ENCODE data around the gene CRACR2B.

The CRACR2B gene

DNA sequence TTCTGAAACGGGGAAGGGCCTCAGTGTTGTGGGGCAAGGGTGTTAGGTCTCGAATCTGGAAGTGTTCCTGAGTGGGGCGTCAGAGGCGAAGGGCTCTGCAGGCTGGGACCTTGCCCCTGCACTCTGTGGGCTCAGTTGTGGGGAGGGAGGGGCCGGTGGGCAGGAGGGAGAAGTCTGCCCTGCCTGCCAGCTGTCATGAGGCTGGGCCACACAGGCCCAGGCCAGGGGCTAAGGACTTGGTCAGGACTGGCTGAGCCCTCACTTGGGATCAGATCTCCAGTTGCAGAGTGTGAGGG lies at the start of gene CRACR2B:
TSS of gene CRACR2B (plus strand) at position 23 of the 296 bp plus-strand sequence. CDS start 689 bp downstream, outside the sequence.
- DNase-seq (ENCODE audit: low read depth), result no peak

DNA sequence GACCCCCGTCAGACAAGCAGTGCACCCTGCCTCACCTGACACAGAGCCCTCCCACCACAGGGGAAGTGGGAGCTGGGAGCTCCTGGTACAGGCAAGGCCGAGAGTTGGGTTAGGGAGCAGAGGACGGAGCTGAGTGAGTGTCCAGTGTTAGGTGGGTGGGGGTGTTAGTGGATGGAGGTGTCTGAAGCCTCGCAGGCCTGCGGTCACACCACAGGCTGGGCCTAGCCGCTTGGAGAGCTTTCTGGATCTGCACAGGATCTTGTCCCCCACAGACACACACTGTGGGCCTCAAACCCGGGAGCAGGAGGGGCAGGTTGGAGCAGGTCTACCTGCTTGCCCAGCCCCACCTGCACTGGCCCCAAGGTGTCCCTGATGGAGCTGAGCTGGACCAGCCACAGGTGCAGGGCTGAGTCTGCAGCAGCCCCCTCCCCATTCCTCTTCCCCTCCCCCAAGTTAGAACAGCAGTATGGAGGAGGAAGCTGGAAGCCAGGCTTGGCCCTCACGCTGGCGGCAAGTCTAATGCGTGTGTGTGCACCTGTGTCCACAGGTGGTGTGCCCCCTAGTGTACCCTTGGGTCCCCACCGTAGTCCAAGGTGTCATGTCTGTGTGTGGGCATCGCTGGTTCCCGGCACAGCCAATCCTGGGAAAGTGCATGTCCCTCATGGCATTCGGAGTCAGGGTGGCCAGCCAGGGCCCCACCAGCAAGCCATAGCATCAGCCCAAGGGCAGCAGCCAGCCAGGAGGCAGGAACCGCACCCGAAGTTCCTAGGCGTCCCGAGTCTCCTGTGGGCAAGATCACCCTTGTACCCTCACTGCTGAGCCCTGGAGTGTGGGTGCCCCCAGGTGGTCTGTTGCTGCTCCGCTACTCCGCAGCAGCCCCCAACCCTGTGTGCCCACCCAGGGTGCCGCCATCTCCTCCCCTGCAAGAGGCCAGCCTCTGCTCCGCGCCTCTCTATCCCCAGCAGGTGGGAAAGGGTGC lies 48.5 kb upstream of the CRACR2B start:
- no peak for DNase-seq (ENCODE audit: low read depth)

DNA sequence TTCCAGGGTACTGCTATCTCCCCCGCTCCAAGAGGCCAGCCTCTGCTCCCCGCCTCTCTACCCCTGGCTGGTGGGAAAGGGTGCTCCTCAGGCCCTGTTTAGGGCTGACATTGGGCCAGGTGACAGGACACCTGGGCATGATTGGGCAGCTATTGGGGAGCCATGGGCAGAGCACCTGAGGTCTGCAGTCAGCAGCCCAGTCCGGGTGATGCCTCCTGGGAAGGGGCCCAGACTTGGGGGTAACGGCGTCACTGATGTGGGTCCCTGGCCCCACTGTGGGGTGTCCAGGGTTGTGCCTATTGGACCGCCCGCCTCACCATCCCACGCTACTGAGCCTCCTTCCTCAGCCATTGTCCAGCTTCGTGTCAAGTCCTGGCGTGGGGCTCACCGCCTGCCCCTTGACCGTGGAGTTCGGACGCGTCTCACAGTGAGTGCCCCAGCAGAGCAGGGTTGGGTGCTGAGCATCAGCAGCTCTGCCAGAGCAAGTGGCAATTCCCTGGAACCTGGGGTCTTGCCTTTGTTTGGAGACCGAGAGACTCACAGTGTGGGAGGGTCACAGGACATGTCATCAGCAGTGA lies 47.7 kb upstream of the CRACR2B start:
- no peak for DNase-seq (ENCODE audit: low read depth)

DNA sequence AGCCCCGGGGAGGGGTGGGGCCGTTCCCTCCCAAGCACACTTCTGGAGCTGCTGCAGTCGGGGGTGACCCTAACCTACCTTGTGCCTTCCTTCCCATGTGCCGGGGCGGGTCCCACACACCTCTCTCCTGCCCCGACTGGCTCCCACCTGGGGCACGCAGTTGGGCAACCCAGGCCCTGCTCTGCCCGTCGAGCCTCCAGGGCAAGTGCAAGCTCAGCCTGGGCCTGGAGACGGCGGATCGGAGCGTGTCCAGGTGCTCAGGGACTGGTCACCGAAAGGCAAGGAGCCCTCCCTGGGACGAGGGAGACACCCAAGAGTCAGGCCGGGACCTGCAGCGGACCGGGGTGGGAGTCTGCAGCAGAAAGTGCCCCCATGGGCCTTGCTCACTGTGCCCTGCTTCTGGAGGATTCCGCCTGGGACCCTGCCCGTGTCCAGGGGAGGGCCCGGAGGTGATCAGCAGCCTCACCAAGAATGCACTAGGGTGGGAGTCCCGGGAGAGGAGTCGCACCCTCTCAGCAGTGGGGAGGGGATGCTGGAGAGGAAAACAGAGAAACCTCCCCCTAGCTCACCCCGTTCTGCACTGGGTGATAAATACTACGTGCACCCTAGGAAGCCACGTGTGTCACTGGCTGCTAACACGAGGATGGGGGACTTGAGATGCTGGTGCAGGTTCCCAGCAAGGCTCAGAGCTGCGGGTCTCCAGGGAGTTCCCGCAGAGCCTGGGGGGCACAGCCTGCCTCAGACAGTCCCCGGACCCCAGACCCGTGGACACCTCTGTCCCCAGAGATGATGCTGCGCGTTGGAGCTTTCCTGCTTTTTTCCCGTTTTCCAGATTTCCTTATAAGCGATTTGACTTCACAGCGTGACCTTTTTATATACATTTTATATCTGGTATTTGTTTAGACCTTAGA lies 45.2 kb upstream of the CRACR2B start:
- DNase-seq (ENCODE audit: low read depth), result no peak

DNA sequence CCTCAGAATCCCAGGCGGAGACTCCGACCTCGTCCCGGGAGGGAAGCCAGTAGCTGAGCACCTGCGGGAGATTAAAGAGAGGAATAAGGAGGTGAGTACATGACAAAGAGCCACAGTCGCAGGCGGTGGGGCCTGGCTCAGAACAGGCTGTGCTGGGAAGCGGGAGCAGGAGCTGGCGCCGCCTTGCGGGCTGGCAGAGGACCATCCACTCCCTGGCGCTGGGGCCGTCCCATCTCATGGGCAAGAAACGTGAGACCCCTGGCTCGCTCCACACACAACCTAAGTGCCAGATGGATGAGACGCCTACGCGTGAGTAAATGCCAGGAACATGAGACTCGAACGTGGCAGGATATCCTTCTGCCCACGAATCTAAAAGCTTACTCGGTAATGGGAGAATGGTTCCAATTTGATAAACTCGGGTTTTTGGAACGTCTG lies 44.1 kb upstream of the CRACR2B start:
- no peak for DNase-seq (ENCODE audit: low read depth)

DNA sequence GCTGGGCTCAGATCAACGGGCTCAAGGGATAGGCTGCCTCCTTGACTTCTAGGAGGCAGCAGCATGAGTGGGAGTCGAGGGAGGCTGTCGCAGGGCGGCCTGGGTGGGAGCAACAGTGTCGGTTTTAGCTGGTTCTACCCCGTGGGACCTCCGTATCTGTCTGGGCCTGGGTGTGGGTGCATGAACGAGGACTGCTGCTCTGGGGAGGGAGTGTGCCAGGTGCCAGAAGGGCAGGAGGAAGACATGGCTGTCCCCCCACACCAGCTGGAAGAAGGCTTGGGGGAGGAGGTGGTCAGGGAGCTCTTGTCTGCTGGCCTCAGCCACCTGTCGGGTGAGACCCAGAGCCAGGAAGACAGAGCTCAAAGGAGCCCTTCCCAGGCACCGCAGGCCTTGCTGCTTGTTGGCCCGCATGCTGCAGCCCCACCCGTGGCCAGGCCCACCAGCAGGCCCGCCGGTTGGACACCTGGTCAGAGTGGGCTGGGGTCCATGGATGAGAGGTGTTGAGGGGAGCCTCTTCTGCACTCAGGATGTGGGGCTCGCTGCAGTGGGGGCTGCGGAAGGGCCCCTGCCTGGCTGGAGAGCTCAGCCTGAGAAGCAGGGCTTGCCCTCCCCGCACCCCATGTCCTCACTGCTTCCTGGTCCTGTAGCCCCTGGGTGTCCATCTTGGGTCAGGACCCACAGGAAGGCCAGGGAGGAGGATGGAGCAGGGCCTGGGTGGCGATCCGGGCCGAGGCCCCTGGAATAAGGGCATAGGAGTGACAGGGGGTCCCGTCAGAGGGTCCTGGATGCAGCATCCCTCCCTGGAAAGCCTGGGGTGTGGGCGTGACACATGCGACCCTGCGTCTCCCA lies 41.3 kb upstream of the CRACR2B start:
- DNase-seq (ENCODE audit: low read depth), result no peak

DNA sequence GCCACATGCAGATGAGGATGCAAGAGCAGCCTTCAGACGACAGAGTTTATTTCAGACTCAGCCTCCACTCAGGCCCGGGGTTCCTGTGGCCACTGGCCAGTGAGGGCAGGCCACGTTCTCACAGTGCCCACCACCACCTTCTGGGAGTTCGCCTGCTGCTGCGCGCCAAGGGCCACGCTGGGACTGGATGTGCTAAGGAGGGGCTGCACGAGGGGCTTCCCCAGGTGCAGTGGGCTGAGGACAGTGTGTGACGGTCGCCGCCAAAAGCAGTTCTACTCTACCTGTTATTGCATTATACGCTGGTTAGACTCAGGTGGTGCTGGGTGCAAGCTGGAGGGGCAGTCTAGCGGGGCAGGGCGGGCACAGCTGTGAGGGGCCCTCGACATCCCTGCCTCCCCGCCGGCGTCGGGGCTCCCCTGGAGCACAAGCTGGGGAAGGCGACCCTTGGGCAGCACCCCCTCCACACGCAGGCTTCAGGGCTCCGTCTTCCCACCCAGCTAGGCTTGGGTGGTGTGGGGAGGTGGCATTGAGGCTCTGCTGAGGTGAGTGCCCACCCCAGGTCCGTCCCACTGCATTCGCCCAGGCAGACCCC lies 40.5 kb upstream of the CRACR2B start:
- DNase-seq (ENCODE audit: low read depth), result no peak

DNA sequence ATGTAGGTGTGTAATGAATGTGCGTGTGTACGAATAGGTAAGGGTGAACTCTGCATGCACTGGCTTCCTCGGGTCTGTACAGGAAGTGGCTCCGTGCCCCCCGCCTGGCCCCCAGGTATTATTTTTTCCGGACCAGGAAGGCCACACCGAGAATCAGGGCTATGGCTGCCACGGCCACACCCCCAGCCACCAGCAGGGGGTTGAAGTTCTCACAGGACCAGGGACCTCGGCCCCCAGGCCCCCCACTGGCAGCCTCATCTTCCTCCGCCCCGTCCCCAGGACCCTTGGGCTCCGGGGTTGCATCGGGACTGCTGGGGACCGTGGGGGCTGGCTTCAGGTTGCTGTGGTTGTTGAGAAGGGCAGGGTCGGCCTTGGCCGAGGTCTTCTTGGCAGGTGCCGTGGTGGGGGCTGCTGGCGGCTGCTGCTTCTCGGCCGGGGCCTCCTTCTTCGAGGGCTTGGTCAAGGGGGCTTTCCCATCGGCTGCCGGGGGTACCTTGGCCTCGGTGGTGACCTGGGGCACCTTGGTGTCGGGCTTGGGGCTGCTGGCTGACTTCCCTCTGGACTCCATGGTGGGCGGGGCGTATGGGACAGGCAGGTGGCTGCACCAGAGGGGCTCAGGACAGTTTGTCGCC lies 39.6 kb upstream of the CRACR2B start:
- DNase-seq (ENCODE audit: low read depth), result no peak

DNA sequence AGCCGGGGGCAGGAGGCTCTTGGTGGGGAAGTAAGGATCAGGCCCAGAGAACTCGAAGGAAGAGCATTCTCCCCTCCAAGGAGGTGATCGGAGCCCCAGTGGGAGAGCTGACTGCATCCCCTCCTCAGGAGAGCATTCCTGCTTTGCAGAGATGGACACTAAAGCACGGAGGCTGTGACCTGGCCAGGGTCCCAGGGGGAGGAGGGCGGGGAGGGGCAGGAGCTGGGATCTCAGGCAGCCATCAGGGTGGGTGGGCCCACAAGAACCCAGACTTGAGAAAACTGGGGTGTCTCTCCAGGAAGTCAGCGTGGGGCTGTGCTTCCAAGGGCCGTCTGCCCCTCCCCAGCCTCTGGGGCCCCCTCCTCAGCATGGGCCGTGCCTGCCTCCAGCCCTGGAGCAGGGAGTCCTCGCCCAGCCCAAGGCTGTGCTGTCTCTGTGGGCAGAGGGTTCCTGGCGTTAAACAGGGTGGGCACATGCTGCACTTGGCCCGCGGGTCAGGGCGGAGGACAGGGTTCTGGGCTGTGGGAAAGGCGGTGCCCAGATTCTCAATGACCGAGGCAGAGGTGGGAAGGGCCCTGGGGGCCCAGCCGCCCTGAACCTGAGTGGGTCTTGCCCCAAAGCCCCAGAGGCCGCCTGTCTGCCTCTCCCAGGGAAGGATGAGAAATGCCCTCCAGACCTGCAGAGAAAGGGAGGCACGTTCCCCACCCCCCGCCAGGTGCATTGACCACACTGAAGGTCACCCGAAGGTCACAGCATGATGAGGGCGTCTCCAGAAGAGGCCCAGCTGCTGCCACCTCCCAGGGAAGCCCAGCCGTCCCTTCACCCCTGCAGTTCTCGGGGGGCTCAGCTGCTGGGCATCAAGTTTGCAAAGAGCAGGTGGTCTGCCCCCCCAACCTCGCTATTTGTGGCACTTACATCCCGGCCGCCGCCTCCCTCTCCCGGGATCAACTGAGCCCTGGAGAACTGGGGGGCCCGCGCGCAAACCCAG lies 38.5 kb upstream of the CRACR2B start:
- DNase-seq (ENCODE audit: low read depth), result no peak

DNA sequence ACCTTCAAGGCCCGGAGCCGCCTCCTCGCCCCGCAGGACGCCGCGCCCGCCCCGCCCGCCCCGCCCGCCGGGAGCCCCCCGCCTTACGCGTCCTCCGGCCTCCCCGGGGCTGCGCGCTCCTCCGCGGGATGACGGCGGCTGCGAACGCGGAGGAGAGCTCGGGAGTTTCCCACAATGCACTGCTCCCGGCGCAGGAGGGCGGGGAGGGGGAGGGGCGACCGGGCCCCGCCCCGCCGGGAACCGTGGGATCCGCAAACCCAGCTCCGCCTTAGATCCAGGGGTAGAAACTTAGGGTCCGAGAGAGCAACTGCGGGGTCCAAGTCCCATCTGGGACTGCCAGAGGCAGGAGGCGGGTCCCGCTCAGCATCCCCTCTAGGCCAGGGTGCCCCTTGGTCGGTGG lies 37.8 kb upstream of the CRACR2B start, which contains the start of gene CEND1:
TSS of gene CEND1 (minus strand) at position 148 of the 400 bp plus-strand sequence. CDS start 1,514 bp downstream, outside the sequence.
- no peak for DNase-seq (ENCODE audit: low read depth)

DNA sequence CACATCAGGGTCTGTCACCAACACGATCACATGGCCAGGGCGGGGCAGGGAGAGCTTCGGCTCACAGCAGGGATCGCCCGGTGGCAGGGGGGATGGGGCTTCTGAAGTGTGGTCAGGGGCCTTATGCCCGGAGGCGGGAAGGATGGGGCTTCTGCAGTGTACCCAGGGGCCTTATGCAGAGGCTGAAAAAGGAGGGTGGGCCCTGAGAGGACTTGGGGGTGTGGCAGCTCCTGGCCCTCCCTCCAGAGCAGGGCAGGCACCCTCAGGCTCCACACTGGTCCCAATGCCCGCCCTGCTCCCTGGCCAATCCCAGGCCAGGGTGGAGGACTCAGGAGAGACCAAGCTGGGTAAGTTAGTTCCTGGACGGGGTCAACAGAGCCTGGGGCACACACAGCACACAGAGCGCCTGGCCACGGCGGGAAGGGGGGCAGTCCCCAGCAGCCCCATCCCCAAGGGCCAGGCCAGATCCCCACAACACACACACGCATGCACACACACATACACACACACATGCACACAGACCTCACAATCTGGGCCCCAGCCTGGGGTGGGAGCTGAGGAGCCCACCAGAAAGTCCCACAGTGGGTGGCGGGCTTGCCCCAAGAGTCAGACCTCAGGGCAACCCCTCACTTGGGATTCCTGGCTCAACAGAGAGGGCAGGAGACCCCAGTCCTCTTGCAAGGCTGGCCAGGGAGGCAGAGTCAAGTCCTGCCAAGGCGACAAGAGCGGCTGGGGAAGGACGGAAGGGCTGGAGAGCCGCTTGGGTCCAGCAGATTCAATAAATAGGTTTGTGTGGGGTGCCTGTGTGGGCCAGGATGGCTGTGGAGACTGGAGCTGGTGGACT lies 36.8 kb upstream of the CRACR2B start:
- DNase-seq (ENCODE audit: low read depth), result no peak

DNA sequence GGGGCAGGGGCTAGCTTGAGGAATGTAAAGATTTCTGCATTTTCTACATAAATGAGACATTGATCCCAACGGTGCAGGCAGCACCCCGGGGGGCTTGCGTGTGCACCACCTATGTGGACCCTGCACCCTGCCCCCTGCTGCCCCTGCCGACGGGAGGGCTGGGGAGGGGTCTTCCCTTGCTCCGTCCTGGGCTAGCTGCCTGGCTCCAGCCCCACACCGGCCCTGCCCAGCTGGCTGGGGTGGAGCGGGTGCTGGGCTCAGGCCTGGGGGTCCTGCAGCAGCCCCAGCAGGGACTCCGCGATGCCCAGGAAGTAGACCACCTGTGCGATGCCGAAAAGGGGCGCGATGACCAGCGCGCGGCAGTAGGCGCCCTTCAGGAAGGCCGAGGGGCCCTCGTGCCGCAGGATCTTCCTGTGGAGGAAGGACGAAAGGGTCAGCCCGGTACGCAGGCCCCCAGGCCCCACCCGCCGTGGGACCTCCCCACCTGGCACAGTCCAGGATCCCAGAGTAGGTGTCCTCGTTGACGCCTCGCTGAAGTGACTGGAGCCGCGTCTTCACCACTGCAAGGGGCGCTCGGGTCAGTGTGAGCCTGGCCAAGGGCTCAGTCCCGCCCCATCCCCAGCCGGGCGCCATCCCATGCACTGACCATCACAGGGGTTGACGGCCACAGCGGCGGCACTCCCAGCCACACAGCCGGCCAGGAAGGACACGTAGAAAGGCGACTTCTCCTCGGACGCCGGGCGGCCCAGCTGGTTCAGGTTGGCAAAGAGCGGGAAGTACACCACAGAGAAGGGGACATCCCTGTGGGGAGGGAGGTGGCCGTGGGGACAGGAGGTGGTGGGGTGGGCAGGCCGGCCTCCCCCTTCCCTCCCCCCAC lies 35.8 kb upstream of the CRACR2B start:
- no peak for DNase-seq (ENCODE audit: low read depth)

DNA sequence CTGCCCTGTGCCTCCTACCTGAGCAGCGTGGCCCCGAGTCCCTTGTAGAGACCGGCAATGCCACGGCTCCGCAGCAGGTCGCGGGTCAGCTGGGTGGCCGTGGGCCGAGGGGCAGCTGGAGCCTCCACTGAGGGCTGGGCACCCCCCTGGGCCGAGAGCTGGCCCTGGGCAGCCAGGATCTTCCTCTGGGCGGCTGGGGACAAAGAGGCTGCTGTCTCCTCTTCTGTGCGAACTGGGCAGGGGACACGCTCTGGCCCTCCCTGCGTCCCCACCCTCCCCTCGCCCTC lies 35.2 kb upstream of the CRACR2B start:
- no peak for DNase-seq (ENCODE audit: low read depth)

DNA sequence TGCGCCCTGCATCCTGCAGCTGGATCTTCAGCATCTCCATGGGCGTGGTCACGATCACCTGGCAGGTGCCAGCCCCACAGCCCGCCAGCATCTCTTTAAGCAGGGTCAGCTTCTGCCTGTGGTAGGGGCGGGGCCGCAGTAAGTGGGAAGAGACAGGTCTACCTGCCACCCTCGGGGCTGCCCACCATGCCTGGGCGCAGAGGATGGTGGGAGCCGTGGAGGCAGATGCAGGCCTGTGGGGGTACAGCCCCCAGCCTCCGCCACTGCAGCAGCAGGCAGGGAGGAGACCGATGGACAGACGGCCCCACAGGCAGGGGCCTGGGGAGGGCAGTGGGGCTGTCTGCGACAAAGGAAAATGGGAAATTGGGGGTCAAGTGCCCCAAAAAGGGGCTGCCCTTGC lies 34.8 kb upstream of the CRACR2B start:
- no peak for DNase-seq (ENCODE audit: low read depth)

DNA sequence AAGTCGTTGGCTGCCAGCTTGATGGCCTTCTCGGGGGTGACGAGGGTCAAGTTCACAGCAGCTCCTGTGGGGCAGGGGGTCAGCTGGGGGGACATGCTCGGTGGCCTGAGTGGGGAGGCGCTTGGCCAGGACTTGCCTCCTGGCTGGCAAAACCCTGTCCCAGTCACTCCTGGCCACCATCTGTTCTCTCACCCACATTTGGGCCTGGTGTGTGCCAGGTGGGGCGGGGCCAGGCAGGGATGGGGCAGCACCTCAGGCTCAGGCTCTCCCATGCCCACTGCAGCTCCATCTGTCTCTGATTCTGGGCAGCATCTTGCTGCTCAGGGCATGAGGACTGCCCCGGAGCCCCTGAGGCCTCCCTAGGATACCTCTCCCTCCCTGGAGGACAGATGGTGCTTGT lies 34.2 kb upstream of the CRACR2B start:
- DNase-seq (ENCODE audit: low read depth), result no peak

DNA sequence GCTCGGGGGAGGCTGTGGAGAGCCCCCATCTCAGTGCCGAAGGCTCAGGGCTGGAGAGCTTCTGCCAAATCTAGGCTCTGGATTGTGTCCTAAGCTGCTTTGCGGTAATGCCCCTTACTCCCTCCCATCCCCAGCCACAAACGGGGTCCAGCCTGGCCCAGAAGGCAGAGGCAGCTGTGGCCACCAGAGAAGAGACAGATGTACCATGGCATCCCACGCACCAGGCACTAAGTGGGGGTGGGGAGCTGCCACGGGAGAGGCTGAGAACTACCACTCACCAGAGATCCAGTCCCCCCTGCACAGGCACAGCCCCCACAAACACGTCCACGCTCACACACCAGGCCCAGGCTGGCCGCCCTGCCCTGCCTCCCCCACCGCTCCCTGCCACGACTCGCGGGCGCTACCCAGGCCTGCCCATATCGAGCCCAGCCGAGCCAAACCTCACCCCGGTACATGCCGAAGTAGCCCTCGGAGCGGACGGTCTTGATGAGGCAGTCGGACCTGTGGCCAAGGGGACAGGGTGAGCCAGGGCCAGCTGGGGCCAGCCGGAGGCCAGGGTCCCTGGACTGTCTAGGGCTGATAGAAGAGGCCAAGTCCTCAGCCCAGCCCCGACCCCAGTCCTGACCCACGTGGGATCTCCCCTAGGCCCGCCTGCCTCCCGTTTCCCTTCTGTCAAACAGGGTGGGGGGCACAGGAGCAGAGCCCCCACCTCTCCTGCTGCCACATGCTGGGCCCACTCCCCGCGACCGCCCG lies 33.5 kb upstream of the CRACR2B start:
- no peak for DNase-seq (ENCODE audit: low read depth)
